H9 (cell line): Measurements from ENCODE around the gene TTN. TPM values are rescaled to one million over a fixed set of nuclear protein-coding genes. Genes with fewer than 3 reads are reported as not detected.

Experiments used
- DNase-seq: peaks from one replicate; pipeline ENCODE4 v3.0.0-alpha.2; 2017
- H2AFZ ChIP-seq: one replicate; pipeline ENCODE4 v1.6.1; 2013; ENCODE audit warnings: mild to moderate bottlenecking, low read length, control low read depth, moderate library complexity
- H2AK5ac ChIP-seq: 2 replicates; pipeline ENCODE4 v1.6.1; 2013; ENCODE audit warnings: low read length, control low read depth, mixed read lengths; ENCODE audit not compliant: insufficient read length
- H2BK120ac ChIP-seq: one replicate; pipeline ENCODE4 v1.6.1; 2013; ENCODE audit warnings: low read depth, mild to moderate bottlenecking, low read length, control low read depth, inconsistent platforms; ENCODE audit not compliant: poor library complexity, severe bottlenecking
- H2BK12ac ChIP-seq: 2 replicates; pipeline ENCODE4 v1.6.1; 2013; ENCODE audit warnings: low read length, control low read depth, mixed read lengths, low read depth; ENCODE audit not compliant: insufficient read length
- H2BK15ac ChIP-seq: 2 replicates; pipeline ENCODE4 v1.6.1; 2013; ENCODE audit warnings: low read depth, low read length, control low read depth
- H2BK20ac ChIP-seq: one replicate; pipeline ENCODE4 v1.6.1; 2013; ENCODE audit warnings: low read depth, mild to moderate bottlenecking, low read length, control low read depth, inconsistent platforms; ENCODE audit not compliant: poor library complexity, severe bottlenecking
- H2BK5ac ChIP-seq: 2 replicates; pipeline ENCODE4 v1.6.1; 2013; ENCODE audit warnings: low read length, control low read depth, mixed read lengths; ENCODE audit not compliant: insufficient read length
- H3K14ac ChIP-seq: 2 replicates; pipeline ENCODE4 v1.6.1; 2013; ENCODE audit warnings: low read length, control low read depth; ENCODE audit not compliant: insufficient read depth
- H3K18ac ChIP-seq: 2 replicates; pipeline ENCODE4 v1.6.1; 2013; ENCODE audit warnings: low read depth, mild to moderate bottlenecking, mixed read lengths, low read length, control low read depth; ENCODE audit not compliant: insufficient read length
- H3K23ac ChIP-seq: 2 replicates; pipeline ENCODE4 v1.6.1; 2013; ENCODE audit warnings: low read length, control low read depth, mixed read lengths, low read depth; ENCODE audit not compliant: insufficient read length
- H3K23me2 ChIP-seq: 2 replicates; pipeline ENCODE4 v1.6.1; 2013; ENCODE audit warnings: low read depth, mild to moderate bottlenecking, mixed read lengths, low read length, control low read depth; ENCODE audit not compliant: insufficient read length, poor library complexity, severe bottlenecking
- H3K27ac ChIP-seq: 2 replicates; pipeline ENCODE4 v1.5.1; 2013; ENCODE audit warnings: low read length, control low read depth, mixed read lengths, low read depth; ENCODE audit not compliant: insufficient read length
- H3K27me3 ChIP-seq: 2 replicates; pipeline ENCODE4 v1.6.1; 2013; ENCODE audit warnings: low read length, control low read depth, inconsistent platforms; ENCODE audit not compliant: insufficient read depth
- H3K4ac ChIP-seq: 2 replicates; pipeline ENCODE4 v1.6.1; 2013; ENCODE audit warnings: low read depth, mild to moderate bottlenecking, control low read depth, inconsistent platforms, low read length, moderate library complexity
- H3K4me1 ChIP-seq: 2 replicates; pipeline ENCODE4 v1.6.1; 2013; ENCODE audit warnings: low read length, control low read depth, inconsistent platforms; ENCODE audit not compliant: insufficient read depth
- H3K4me2 ChIP-seq: 2 replicates; pipeline ENCODE4 v1.6.1; 2013; ENCODE audit warnings: low read length, control low read depth, mixed read lengths; ENCODE audit not compliant: insufficient read length, insufficient read depth
- H3K56ac ChIP-seq: 2 replicates; pipeline ENCODE4 v1.6.1; 2013; ENCODE audit warnings: low read depth, mild to moderate bottlenecking, mixed read lengths, low read length, control low read depth; ENCODE audit not compliant: insufficient read length
- H3K79me1 ChIP-seq: 2 replicates; pipeline ENCODE4 v1.6.1; 2013; ENCODE audit warnings: low read depth, mild to moderate bottlenecking, moderate library complexity, low read length, control low read depth, inconsistent platforms; ENCODE audit not compliant: insufficient read depth, poor library complexity, severe bottlenecking
- H3K79me2 ChIP-seq: 2 replicates; pipeline ENCODE4 v1.6.1; 2013; ENCODE audit warnings: low read length, control low read depth, inconsistent platforms; ENCODE audit not compliant: insufficient read depth
- H3K9ac ChIP-seq: 2 replicates; pipeline ENCODE4 v1.6.1; 2013; ENCODE audit warnings: low read length, control low read depth, mixed read lengths; ENCODE audit not compliant: insufficient read length; ENCODE audit errors: extremely low read depth
- H3K9me3 ChIP-seq: one replicate; pipeline ENCODE4 v1.6.1; 2013; ENCODE audit warnings: low read depth, low read length, inconsistent platforms; ENCODE audit not compliant: control insufficient read depth
- H3T11ph ChIP-seq: one replicate; pipeline ENCODE4 v1.6.1; 2013; ENCODE audit warnings: mild to moderate bottlenecking, low read length, control low read depth, inconsistent platforms
- H4K20me1 ChIP-seq: one replicate; pipeline ENCODE4 v1.6.1; 2013; ENCODE audit not compliant: control insufficient read depth, insufficient read length, insufficient read depth
- H4K5ac ChIP-seq: 2 replicates; pipeline ENCODE4 v1.6.1; 2013; ENCODE audit warnings: low read depth, mild to moderate bottlenecking, mixed read lengths, low read length, control low read depth; ENCODE audit not compliant: insufficient read length
- H4K8ac ChIP-seq: replicated peaks from 2 replicates; pipeline ENCODE4 v1.6.1; 2013; ENCODE audit warnings: low read length, control low read depth, mixed read lengths, low read depth; ENCODE audit not compliant: insufficient read length
- H4K91ac ChIP-seq: 2 replicates; pipeline ENCODE4 v1.6.1; 2013; ENCODE audit warnings: low read depth, mild to moderate bottlenecking, moderate library complexity, mixed read lengths, low read length, control low read depth; ENCODE audit not compliant: insufficient read length
- H3K27ac Mint-ChIP-seq, 3 experiments: 2 replicates in 2 of 3; 3 replicates in 1 of 3; pipeline ENCODE4 v1.8.0; 2020 to 2021; ENCODE audit warnings: mixed read lengths in 3 of 3, mild to moderate bottlenecking in 1 of 3, moderate library complexity in 1 of 3
- H3K27me3 Mint-ChIP-seq: 2 replicates; pipeline ENCODE4 v1.8.0; 2021; ENCODE audit warnings: low read depth, mild to moderate bottlenecking, moderate library complexity, mixed read lengths
- H3K36me3 Mint-ChIP-seq, 3 experiments: 2 replicates in 2 of 3; 3 replicates in 1 of 3; pipeline ENCODE4 v1.8.0; 2020 to 2021; ENCODE audit warnings: low read depth in 3 of 3, mixed read lengths in 3 of 3; ENCODE audit not compliant: insufficient read depth in 1 of 3
- H3K4me1 Mint-ChIP-seq, 2 experiments: 2 replicates each; pipeline ENCODE4 v1.8.0; 2020; ENCODE audit warnings: mixed read lengths in 2 of 2
- H3K4me3 Mint-ChIP-seq, 2 experiments: 2 replicates in 1 of 2; 3 replicates in 1 of 2; pipeline ENCODE4 v1.8.0; 2020 to 2021; ENCODE audit warnings: mild to moderate bottlenecking in 2 of 2, mixed read lengths in 2 of 2, moderate library complexity in 1 of 2
- H3K9me3 Mint-ChIP-seq, 2 experiments: 2 replicates in 1 of 2; 3 replicates in 1 of 2; pipeline ENCODE4 v1.8.0; 2020; ENCODE audit warnings: mild to moderate bottlenecking in 2 of 2, mixed read lengths in 2 of 2, moderate library complexity in 1 of 2
- WGBS: extraction: QIAGEN DNeasy Blood & Tissue Kit; methylation state at CpG from one replicate; pipeline ENCODE4 v1.1.7; 2013; ENCODE audit warnings: missing lambda C conversion rate, low lambda C conversion rate, mixed read lengths; ENCODE audit not compliant: insufficient read length; ENCODE audit errors: extremely low coverage; 5-methylcytosine and 5-hydroxymethylcytosine counted together
- total RNA-seq: library from RNA; stranded (reverse); gene quantifications from 2 replicates; pipeline ENCODE4 v1.2.1, GENCODE V29; 2021
- TF ChIP-seq, protein P1 (sequence below): fragments of 200-600 bp; sonication (generic); conservative IDR thresholded peaks from 3 replicates; pipeline ENCODE4 v1.8.0; 2021; ENCODE audit warnings: antibody characterized with exemption, mild to moderate bottlenecking

Gene TTN
- total RNA-seq, 1 experiment from 2014 or later: 0.70 TPM

DNA sequence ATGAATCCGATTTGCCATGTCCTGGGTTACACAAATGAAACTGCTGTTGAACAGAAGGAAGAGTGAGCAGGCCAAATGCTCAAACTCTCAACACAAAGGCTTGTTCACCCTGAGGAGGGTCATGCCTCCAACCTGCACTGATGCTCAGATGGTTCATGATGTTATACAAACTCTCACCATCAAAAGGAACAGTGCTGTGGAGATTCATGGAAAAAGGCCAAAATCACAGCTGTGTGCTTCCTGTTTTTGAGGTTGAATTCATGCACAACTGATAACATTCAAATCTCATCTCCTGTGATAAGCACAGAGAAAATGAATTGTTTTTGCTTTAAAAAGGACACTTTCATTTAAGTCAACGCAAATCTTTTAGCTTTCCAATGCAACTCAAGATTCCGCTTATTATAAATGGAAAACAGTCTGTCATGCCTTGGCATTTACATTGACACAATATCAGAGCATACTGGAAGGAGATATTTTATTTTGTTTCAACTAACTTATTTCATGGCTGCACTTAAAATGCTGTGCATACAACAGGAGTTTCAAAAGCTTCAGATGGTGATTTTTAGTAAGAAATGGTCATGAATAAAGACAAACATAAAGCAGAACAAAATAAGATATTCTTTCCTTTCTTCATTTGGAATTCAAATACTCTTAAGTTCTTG is 22.2 kb upstream of the TTN start:
- H3K9me3 Mint-ChIP-seq: peaks cover 0 to 3% of the 10 kb centered on the region in 2 experiments; a peak in 1 of 5 replicates
- peaks cover 10 to 15% of the 10 kb centered on the region in 2 experiments for H3K4me1 Mint-ChIP-seq
- H2BK12ac ChIP-seq: no peak overlapping the region
- no peak overlapping the region for H3K9ac ChIP-seq
- H4K20me1 ChIP-seq: no peaks in the 10 kb centered on the region
- no peak overlapping the region for H3K18ac ChIP-seq
- no peaks in the 10 kb centered on the region for H3K23me2 ChIP-seq
- H3K27me3 ChIP-seq: no peaks in the 10 kb centered on the region
- H2AK5ac ChIP-seq: no peak overlapping the region
- H3K4me1 ChIP-seq: no peaks in the 10 kb centered on the region
- DNase-seq: no peak
- no peak overlapping the region for H4K91ac ChIP-seq
- H3K36me3 Mint-ChIP-seq: no peaks in the 10 kb centered on the region
- H3K79me2 ChIP-seq: no peaks in the 10 kb centered on the region
- H2AFZ ChIP-seq: no peak overlapping the region
- H3K27me3 Mint-ChIP-seq: no peaks in the 10 kb centered on the region
- H3K56ac ChIP-seq: no peak overlapping the region
- H2BK15ac ChIP-seq: no peak overlapping the region
- no CpG with 5 or more reads among the region's 3 CpGs for WGBS
- no peaks in the 10 kb centered on the region for H3K79me1 ChIP-seq
- H3K27ac Mint-ChIP-seq: no peak overlapping the region
- H3K4ac ChIP-seq: no peak overlapping the region
- no peak overlapping the region for H2BK120ac ChIP-seq
- H2BK20ac ChIP-seq: no peak overlapping the region
- no peak overlapping the region for H3K14ac ChIP-seq
- H3K23ac ChIP-seq: no peak overlapping the region
- no peak overlapping the region for H4K5ac ChIP-seq
- H4K8ac ChIP-seq: no peak overlapping the region
- no peak overlapping the region for H2BK5ac ChIP-seq
- no peak overlapping the region for H3K4me3 Mint-ChIP-seq
- H3T11ph ChIP-seq: no peak overlapping the region
- no peaks in the 10 kb centered on the region for H3K9me3 ChIP-seq
- TF ChIP-seq, protein P1, sequence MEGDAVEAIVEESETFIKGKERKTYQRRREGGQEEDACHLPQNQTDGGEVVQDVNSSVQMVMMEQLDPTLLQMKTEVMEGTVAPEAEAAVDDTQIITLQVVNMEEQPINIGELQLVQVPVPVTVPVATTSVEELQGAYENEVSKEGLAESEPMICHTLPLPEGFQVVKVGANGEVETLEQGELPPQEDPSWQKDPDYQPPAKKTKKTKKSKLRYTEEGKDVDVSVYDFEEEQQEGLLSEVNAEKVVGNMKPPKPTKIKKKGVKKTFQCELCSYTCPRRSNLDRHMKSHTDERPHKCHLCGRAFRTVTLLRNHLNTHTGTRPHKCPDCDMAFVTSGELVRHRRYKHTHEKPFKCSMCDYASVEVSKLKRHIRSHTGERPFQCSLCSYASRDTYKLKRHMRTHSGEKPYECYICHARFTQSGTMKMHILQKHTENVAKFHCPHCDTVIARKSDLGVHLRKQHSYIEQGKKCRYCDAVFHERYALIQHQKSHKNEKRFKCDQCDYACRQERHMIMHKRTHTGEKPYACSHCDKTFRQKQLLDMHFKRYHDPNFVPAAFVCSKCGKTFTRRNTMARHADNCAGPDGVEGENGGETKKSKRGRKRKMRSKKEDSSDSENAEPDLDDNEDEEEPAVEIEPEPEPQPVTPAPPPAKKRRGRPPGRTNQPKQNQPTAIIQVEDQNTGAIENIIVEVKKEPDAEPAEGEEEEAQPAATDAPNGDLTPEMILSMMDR: no peak
- H3K27ac ChIP-seq: no peak overlapping the region
- H3K4me2 ChIP-seq: no peak overlapping the region
